HG03175 (cell line): Measurements from ENCODE around the gene ENDOV.

Experiments
- ATAC-seq: cut with Tn5 transposase; IDR thresholded peaks from one replicate; pipeline ENCODE4 v1.9.1; 2021; ENCODE audit warnings: mild to moderate bottlenecking, moderate library complexity; ENCODE audit not compliant: unreplicated experiment

The ENDOV gene

DNA sequence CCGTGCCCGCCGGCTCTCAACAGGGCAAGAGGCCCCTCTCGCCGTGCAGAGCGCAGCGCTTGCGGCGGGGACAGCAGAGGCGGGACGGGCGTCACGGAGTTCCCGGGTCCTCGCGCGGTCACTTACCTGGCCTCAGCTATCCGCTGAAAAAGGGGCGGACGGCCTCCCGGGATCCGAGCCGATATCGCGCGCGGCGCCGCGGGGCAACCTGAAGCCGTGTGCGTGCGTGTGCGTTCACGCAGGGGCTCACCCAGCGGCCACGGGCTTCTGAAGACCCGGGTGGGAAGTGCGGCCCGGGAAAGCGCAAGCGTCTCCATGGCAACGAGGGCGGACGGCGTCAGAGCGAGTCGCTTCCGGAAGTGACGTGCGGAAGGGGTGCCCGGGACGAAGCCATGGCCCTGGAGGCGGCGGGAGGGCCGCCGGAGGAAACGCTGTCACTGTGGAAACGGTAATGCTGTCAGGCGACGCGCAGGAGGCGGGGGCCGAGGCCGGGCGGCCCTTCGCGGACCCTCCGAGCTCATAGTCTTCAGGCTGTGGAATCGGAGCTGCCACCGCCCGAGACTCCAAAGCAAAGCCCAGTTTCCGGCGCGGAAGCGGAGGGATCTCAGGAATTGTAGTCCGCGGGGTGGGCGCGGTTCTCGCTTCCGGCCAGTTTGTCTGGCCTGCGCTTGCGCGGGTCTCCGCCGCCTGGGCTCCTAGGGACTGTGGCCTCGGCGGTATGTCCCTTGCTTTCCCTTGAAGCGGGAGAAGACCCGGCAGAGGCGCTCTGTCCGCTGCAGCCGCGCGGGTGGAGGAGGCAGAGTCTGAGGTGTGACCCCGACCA, at the start of gene ENDOV:
Gene ENDOV (plus strand): TSS at position 365 of the 823 bp plus-strand sequence. CDS start 28 bp downstream, at position 393.
- peak; percentile 92 for ATAC-seq

DNA sequence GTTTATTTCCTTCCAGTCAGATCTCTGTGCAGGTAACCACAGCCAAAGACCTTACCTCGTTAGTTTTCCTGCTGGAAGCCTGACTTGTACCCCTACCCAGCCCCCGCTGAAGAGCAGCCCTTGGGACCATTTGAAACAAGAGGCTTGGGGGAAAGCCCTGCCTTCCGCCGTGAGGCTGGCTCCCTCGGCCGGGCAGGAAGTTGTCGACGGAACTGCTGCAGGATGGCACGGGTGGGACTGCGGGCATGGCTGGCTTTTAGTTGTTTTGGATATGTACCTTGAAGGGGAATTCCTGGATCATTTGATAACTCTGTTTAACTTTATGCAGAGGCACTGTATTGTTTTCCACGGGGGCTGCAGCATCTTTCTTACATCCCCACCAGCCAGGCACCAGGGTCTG, 49.0 kb upstream of the ENDOV start:
- no peak for ATAC-seq

DNA sequence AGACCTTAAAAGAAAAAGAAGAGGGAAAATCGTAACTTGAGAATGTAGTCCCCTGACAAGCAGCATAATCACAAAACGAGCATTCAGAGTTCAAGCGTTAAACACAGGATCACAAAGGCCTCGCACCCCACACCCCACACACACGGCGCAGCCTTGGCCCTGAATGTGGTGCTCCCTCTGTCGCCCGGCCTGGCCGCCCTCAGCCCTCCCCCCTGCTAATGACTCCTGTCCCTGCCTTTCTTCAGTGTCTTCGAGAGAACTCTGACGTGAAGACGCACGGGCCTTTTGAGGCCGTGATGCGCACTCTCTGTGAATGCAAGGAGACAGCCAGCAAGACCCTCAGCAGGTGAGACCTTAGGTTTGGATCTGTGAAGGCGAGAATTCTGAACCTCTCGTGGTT, 47.5 kb upstream of the ENDOV start:
- no peak for ATAC-seq

DNA sequence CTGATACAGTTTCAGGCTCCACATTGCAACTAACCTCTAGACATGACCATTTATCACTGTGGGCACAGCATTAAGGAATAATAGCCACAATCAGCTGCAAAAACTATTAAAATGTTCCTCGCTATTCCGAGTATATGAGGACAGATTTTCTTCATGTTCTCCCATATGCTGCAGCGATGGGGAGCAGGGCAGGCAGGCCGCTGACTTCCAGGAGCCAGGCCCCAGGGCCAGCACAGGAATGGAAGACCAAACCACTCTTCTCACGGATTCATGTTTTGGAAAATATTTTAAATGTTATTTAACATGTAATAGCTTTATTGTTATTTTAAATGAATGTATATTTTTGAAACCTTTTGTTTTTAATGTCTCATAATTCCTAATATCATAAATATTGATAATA, 43.8 kb upstream of the ENDOV start:
- ATAC-seq: no peak

DNA sequence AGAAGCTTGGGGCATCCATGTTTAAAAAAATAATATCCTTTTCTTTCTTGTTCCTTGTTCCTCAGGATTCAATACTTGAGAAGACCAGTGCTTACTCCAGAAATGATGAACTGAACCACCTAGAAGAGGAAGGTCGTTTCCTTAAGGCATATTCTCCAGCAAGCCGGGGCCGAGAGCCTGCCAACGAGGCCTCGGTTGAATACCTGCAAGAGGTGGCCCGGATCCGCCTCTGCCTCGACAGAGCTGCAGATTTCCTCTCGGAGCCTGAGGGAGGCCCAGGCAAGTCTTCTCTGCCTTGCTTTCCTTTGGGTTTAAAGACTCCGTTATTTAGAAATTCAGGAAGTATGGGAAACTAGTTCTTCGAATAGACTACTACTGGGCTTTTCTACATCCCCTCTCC, 42.5 kb upstream of the ENDOV start:
- ATAC-seq: no peak

DNA sequence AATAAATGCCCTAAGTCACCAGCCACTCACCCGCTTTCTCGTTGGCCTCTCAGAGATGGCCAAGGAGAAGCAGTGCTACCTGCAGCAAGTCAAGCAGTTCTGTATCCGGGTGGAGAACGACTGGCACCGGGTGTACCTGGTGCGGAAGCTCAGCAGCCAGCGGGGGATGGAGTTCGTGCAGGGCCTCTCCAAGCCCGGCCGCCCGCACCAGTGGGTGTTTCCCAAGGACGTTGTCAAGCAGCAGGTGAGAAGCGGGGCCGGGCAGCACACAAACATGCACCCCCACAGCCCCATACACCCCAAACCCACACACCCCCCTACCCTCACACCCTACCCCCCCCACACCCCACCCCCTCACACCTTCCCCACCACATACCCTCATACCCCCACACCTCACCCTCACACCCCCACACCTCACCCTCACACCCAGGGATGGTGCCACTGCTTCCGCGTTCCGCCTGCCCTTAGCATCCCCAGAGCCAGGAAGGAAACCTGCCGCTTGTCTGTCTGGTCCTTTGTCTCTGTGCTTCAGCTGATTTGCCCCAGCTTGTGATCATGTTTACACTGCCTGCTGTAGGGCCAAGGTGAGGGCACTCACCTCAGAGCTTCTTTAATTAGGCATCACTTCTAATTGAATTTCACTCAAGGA, 41.9 kb upstream of the ENDOV start:
- no peak for ATAC-seq

DNA sequence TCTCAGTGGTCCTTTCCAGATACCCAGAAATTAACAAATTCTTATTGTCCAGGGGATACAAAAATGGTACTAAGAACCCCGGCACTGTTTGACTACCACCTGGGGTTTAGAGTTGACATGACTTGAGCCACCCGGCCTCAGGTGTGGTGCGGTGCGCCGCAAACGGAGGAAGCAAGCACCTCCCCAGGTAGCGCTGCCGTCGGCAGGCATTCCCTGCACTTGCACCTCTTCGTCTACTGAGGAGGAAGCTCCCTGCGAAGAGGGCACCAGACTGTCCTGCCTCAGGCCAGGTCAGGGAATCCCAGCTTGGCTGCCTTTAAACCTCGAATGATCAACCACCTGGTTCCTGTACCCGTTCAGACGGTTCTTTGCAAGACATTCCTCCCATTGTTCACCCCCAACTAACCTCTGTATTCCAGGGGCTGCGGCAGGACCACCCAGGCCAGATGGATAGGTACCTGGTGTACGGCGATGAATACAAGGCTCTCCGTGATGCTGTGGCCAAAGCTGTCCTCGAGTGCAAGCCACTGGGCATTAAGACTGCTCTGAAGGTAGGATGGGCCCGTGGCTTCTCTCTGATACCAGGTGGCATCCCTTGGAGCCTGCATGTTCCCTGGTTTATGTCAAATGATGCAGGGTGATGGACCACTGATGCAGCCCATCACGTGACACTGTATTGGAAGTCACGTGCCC, 40.8 kb upstream of the ENDOV start:
- ATAC-seq: no peak

DNA sequence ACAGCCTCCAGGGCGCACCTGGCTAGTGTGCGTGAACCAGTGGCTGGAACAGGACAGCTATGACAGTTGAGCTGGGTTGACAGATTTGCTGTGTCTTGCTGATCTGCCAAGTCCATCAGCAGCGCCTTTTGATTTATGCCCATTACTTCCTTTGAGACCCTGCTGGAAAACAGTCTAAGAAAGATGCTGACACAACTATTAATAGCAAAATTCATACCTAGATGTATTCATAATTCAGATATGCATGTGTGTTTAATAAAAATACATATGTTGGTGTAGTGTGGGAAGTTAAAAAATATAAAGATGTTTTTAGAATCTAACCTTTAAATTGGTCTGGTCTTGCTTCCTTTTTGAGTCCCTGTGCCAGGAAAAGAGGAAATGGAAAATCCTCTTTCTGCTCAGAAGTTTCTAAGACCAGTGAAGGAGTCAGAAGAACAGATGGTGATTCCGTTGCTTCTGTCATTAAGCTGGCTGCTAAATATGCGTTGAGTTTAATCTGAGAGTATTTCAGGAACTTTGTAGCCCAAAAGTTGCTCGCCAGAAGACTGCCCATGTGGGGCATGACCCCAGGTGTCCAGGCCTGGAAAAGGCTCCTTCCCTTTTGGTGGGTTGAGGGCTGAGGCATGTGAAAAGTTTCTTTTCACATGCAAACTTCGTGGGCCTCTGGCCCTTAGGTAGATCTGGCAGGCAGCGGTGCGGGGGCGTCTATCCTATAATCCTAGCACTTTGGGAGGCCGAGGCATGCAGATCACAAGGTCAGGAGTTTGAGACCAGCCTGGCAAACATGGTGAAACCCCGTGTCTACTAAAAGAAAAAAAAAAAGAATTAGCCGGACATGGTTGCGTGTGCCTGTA, 40.0 kb upstream of the ENDOV start:
- ATAC-seq: no peak

DNA sequence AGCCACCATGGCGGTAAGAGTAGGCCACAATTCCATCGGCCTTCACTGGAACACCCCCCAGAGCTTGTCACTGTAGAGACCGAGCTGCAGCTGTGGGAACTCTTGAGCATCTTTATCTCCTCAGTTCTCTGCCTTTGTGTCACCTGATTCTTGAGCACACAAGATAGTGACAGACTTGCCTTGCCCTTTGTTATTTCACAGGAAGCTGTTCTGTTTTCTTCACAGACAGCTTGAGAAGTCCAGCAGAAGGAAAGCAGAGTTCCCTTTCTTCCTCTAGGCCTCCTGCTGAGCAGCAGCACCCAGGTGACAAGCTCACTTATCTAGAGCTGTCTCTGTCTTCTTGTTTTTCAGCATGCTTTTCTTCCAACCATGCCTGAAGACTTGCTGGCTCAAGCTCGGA, 38.4 kb upstream of the ENDOV start:
- ATAC-seq: no peak

DNA sequence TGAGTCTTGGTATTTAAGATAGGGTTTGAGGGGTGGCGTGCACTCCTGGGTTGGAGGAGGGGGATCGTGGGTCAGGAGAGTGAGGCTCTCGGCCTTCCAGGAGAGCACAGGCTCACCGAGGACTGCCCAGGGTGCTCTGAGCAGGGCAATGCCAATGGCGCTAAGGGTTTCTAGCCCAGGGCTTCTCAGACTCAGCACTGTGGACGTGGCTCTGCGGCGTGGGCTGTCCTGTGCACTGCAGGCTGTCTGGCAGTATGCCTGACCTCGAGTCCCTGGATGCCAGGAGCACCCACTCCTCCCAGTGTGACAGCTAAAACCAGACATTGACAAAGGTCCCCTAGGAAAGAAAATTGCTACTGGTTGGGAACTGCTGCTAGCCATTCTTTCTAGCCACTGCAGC, 37.2 kb upstream of the ENDOV start:
- no peak for ATAC-seq

DNA sequence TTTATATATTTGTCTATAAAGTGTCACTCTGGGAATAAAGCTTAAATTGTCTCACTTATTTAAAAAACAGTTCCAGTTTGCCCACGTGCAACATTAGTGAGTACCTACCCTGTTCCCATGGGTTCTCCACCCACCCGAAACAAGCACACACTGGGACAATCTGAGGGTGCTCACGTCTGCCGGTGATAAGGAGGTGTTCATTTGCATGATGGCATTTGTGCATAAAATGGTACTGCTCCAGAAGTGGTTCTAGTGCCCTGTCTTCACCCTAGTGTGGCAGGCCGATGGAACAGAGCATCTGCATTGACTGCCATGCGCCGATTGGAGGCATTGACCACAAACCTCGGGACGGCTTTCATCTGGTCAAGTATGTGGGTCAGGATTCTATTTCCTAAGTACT, 35.6 kb upstream of the ENDOV start:
- ATAC-seq: no peak

DNA sequence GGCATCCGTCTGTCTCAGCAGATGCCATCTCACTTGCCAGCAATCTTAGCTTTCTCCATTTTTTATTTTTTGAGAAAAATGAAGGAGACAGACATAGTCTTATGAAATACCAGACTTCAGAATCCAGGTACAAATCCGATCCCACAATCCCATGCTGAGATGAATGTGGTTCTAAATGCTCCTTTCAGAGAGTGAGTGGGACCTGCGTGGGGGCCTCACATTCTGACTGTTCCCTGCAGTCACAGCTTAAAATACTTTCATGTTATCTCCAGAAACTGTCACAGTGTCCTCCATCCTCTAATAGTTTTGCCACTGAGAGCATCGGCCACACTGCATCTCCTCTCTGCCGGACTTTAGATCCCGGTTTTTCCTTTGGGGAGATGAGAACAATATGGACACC, 34.9 kb upstream of the ENDOV start:
- no peak for ATAC-seq

DNA sequence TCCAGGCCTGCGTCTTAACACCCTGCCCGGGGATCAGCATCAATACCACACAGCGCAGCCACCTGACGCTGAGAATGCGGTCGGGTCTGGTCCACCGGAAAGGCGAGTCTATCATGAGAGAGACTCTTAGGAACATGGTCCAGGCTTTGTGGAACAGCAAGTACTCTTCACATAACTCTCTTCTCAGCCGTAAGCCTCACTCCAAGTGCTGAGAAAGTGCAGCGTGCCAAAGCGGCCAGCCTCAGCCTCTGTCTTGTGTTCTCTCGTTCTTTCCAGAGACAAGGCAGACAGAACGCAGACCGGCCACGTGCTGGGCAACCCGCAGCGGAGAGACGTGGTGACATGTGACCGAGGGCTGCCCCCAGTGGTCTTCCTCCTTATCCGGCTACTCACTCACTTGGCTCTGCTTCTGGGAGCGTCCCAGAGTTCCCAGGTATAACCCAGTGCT, 34.4 kb upstream of the ENDOV start:
- ATAC-seq: no peak

DNA sequence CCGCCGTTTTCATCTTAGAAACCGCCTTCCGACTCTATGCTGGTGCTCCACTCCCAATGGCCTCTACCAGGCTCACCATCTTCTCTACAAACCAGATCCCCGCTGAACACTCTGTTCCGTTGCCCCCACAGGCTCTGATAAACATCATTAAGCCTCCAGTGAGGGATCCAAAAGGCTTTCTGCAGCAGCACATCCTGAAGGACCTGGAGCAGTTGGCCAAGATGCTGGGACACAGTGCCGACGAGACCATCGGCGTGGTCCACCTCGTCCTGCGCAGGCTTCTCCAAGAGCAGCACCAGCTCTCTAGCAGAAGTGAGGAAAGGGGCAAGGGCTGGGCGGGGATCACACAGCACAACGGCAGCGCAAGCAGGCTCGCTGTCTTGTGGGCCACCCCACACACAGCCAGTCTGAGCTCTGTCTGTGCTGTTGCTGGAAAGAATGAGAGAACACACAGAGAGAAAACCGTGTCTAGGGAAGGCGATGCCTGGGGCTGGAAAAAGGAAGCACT, 33.5 kb upstream of the ENDOV start:
- ATAC-seq: no peak

DNA sequence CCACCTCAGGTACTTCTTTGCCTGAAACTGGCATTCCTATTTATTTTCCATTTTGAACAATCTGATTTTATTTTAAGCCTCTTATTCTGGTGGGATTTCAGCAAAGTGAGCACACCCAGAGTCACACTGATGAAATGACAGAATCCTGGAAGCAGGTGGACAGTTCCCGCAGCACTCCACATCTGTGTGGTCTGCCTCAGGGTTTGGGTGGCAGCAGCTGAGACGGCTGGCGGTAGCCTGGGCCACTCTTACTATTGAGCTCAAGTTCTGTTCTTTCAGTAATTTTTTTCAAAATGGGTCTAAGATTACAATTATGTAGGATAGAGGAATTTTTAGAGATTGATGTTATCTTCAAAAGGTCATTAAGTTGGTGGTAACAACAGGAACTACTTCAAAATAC, 32.5 kb upstream of the ENDOV start:
- ATAC-seq: no peak

DNA sequence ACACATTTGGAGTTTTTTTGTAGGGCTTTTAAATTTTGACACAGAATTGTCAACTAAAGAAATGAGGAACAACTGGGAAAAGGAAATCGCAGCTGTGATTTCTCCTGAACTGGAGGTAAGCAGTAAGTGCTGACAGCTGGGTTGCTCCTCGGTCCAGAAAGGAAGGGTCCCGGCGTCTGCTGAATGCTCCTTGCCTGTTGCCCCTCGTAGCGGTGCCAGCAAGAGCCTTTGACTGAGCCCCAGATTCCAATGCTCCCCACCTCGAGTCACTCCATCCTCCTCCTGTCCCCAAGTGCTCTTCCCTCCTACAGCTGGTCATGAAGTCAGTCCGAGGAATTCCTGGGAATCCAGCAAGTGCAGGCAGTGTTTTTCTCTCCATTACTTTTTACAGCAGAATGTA, 32.0 kb upstream of the ENDOV start:
- no peak for ATAC-seq

DNA sequence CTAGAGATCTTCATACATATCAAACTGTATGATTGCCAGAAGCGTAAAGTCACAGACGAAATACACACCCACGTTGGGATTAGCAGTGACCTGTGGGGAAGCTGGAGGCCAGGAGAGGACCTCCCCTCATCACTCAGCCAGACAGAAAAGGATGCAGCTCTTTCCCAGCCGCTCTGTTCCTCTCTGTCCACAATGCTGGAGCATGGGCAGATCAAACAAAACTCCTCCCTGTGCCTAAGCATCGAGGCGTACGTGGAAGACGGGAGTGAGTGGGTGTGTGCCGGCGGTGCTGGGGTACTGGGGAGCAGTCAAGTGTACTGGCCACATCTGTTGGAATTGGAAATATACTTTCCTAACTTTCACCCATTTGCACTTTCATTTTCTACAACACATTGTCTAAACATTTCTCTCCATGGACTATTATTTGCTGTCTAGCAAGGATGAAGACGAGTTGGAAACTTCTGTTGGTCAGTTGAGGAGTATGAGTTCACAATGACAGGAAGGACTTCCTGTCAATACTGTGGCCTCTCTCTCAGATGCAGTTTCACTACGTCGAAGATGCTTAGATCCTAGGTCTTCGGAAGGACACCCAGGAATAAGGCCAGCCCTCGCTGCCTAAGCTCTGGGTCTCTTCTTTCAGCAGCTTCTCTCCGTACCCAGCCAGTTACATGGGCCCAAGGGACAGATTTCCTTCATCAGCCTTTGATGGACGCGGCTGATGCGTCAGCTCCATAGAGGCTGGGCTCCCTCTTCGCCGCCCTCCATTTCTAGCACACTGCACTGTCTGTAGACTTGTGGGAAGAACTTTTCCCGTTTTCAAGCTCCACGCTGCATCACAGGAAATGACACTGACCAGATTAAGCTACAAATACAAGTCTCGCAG, 30.6 kb upstream of the ENDOV start:
- no peak for ATAC-seq

DNA sequence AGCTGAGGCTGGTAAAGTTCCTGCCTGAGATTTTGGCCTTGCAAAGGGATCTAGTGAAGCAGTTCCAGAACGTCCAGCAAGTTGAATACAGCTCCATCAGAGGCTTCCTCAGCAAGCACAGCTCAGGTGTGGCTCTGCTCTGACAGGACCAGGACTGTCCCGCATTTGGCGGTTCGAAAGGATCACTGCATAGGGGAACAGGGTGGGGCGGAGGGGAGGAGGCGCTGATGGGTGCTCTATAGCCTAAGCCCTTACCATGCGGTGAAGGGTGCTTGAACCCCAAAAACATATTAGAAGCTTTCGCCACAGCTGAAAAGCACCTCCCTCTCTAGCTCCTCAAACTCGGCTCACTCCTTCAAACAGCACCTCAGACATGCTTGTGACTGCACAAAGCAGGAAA, 29.9 kb upstream of the ENDOV start:
- no peak for ATAC-seq

DNA sequence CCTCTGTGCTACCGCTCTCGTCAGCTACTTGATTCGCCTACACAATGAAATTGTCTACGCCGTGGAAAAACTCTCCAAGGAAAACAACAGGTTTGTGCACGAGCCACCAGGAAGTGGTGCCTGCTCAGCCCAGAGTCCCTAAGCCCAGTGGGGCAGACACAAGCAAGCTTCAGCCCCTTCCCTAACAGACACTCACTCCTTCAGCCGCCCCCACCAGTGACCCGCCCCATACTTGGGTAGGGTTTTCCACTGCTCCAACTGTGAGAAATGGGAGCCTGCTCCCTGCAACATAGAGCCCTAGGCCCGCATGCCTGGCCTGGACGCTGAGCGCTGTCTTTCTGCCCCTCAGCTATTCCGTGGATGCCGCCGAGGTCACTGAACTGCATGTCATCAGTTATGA, 28.6 kb upstream of the ENDOV start:
- ATAC-seq: no peak

DNA sequence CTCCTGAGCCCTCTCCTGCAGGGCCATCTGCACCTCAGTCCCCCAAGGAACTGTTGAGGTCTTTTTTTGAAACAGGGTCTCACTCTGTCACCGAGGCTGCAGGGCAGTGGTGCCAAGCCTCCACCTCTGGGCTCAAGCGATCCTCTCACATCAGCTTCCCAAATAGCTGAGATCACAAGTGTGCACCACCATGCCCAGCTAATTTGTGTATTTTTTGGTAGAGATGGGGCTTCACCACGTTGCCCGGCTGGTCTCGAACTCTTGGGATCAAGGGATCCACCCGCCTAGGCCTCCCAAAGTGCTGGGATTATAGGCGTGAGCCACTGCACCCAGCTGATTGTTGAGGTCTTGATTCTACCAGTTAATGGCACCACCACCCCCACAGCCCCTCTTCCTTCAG, 27.9 kb upstream of the ENDOV start:
- no peak for ATAC-seq
